Esophagus squamous epithelium (tissue), 5 donors: ENCODE data around the gene SEPTIN10. TPM values are rescaled to one million over a fixed set of nuclear protein-coding genes. Genes with fewer than 3 reads are reported as not detected.
A peak's percentile ranks its signal among the peaks of the same experiment; 100 is the strongest.
"Not testable (repeated sequence)": the region's sequence is repeated elsewhere in the genome, so short reads cannot be mapped to it uniquely, and the experiment has no call there.

ENCODE experiments used
- DNase-seq: peaks from one replicate; lab custom pipeline; 2025; lab: John Stamatoyannopoulos, UW
- H3K27ac ChIP-seq, 4 donors: fragments of 200-600 bp; sonication (generic); one replicate each; pipeline ENCODE4 v1.5.1; 2016 to 2019; ENCODE audit warnings: mild to moderate bottlenecking in 1 of 4
- H3K27me3 ChIP-seq, 4 donors: fragments of 200-600 bp; sonication (generic); 1 replicate in 3 of 4; 2 replicates in 1 of 4; pipeline versions ENCODE4 v1.5.1 to v1.6.0; 2017 to 2021; ENCODE audit warnings: antibody characterized with exemption in 1 of 4
- H3K36me3 ChIP-seq, 3 donors: fragments of 200-600 bp; sonication (generic); one replicate each; pipeline ENCODE4 v1.5.1; 2016 to 2019
- H3K4me1 ChIP-seq, 3 donors: fragments of 200-600 bp; sonication (generic); one replicate each; pipeline ENCODE4 v1.5.1; 2017 to 2019
- H3K4me3 ChIP-seq, 4 donors: fragments of 200-600 bp; sonication (generic); 1 replicate in 3 of 4; 2 replicates in 1 of 4; pipeline ENCODE4 v1.5.1; 2016 to 2019; ENCODE audit warnings: mild to moderate bottlenecking in 2 of 4, moderate library complexity in 1 of 4
- H3K9me3 ChIP-seq, 3 donors: fragments of 200-600 bp; sonication (generic); one replicate each; pipeline ENCODE4 v1.5.1; 2016 to 2019
- POLR2A ChIP-seq, 4 donors: fragments of 450-650 bp; IDR thresholded peaks; one replicate each; pipeline ENCODE4 v1.6.1; 2017; ENCODE audit warnings: antibody characterized with exemption in 4 of 4, mild to moderate bottlenecking in 4 of 4, moderate library complexity in 3 of 4
- WGBS, 2 donors: methylation state at CpG; one replicate each; pipeline ENCODE4 v1.1.5; 2018; 5-methylcytosine and 5-hydroxymethylcytosine counted together
- intact Hi-C: fragments of 100-400 bp; cut with DNase I; formaldehyde crosslinking; loops from one replicate; pipeline ENCODE4 v1.15.0; 2022
- total RNA-seq, 4 donors: library from RNA; depleted of rRNA; stranded (reverse); fragments of >200 nt; gene quantifications; one replicate each; pipeline ENCODE4 v1.1.0, GENCODE V29; 2016
- TF ChIP-seq, protein P1 (sequence below), 6 experiments: fragments of 450-650 bp in 4 of 6; fragments of 200-600 bp in 2 of 6; sonication (generic) in 2 of 6; IDR thresholded peaks; one replicate each; pipeline ENCODE4 v1.5.1; 2016 to 2019; ENCODE audit warnings: antibody characterized with exemption in 6 of 6, mild to moderate bottlenecking in 4 of 6, moderate library complexity in 4 of 6
- donor health status: DM: yes; HTN: yes; CAD: no.

Gene SEPTIN10
- total RNA-seq, 4 donors from 2014 or later, result 83.6 to 132 (median 86.4) TPM

- peaks cover 0 to 37% (median 10%) of the 10 kb centered on the region in 3 donors for H3K4me1 ChIP-seq
- no peak for TF ChIP-seq POLR2A (IDR thresholded peaks at IDR 0.05)
- TF ChIP-seq, protein P1, sequence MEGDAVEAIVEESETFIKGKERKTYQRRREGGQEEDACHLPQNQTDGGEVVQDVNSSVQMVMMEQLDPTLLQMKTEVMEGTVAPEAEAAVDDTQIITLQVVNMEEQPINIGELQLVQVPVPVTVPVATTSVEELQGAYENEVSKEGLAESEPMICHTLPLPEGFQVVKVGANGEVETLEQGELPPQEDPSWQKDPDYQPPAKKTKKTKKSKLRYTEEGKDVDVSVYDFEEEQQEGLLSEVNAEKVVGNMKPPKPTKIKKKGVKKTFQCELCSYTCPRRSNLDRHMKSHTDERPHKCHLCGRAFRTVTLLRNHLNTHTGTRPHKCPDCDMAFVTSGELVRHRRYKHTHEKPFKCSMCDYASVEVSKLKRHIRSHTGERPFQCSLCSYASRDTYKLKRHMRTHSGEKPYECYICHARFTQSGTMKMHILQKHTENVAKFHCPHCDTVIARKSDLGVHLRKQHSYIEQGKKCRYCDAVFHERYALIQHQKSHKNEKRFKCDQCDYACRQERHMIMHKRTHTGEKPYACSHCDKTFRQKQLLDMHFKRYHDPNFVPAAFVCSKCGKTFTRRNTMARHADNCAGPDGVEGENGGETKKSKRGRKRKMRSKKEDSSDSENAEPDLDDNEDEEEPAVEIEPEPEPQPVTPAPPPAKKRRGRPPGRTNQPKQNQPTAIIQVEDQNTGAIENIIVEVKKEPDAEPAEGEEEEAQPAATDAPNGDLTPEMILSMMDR (IDR thresholded peaks at IDR 0.05), result no peak
- H3K4me3 ChIP-seq, result no peak overlapping the region
- DNase-seq, result no peak
- H3K27ac ChIP-seq, result no peak overlapping the region
- 55 to 65% methylated on average over 16 of the region's 16 CpGs for WGBS, 2 donors
- H3K36me3 ChIP-seq, result peaks cover 0 to 33% (median 3%) of the 10 kb centered on the region in 3 donors
- intact Hi-C loops, result no loop called here
- H3K9me3 ChIP-seq, result no peaks in the 10 kb centered on the region
- no peaks in the 10 kb centered on the region for H3K27me3 ChIP-seq
These were observed 19.4 kb downstream of the SEPTIN10 start for GRCh38 chr2:109594246-109594885.

GRCh38 chr2:109592905-109593304 lies 20.9 kb downstream of the SEPTIN10 start:
- no peaks in the 10 kb centered on the region for H3K27me3 ChIP-seq
- H3K27ac ChIP-seq, result no peak overlapping the region
- WGBS, 2 donors, result 83 to 91% methylated on average over 3 of the region's 3 CpGs
- H3K9me3 ChIP-seq, result no peaks in the 10 kb centered on the region
- H3K4me3 ChIP-seq, result no peak overlapping the region
- intact Hi-C loops, result no loop called here
- DNase-seq, result no peak
- TF ChIP-seq, protein P1 (IDR thresholded peaks at IDR 0.05), result no peak
- TF ChIP-seq POLR2A (IDR thresholded peaks at IDR 0.05), result no peak
- peaks cover 0 to 36% (median 10%) of the 10 kb centered on the region in 3 donors for H3K4me1 ChIP-seq
- H3K36me3 ChIP-seq, result peaks cover 0 to 46% (median 3%) of the 10 kb centered on the region in 3 donors

- DNase-seq, result no peak
- Histone ChIP-seq H3K36me3 (peaks cover 0 to 51% (median 3%) of the 10 kb centered on the region in 3 donors), H3K27me3 (no peaks in the 10 kb centered on the region), H3K4me1 (peaks cover 0 to 45% (median 10%) of the 10 kb centered on the region in 3 donors), H3K9me3 (no peaks in the 10 kb centered on the region), H3K4me3 (no peak overlapping the region), H3K27ac (peak overlapping the region in 2 of 4 donors; percentile 36 to 53)
- no peak for TF ChIP-seq POLR2A (IDR thresholded peaks at IDR 0.05)
- TF ChIP-seq, protein P1 (IDR thresholded peaks at IDR 0.05), result no peak
- intact Hi-C loops, result no loop called here
These were observed 22.6 kb downstream of the SEPTIN10 start for GRCh38 chr2:109591206-109591605.

DNA sequence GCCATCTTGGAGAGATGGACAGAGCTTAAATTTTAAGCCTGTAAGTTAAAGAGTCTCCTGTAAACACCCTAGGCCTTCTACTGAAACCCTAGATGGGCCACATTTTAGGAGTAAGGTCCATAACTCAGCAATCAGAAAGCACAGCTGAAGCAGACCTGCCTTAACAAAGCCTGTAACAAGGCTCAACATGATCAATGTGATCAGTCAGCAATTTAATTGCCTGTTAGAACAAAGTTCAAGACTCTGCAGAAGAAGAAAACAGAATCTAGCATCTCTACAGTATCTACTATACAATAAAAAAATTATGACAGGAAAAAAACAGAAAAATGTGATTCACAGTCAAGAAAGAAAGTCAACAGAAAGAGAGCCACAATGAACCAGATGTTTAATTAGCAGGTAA lies 27.1 kb downstream of the SEPTIN10 start:
- Histone ChIP-seq H3K4me3 (no peak overlapping the region), H3K27ac (no peak overlapping the region), H3K9me3 (no peaks in the 10 kb centered on the region), H3K36me3 (peaks cover 0 to 77% (median 0%) of the 10 kb centered on the region in 3 donors), H3K27me3 (no peaks in the 10 kb centered on the region), H3K4me1 (peaks cover 0 to 25% (median 0%) of the 10 kb centered on the region in 3 donors)
- intact Hi-C loops, result no loop called here
- TF ChIP-seq, protein P1 (IDR thresholded peaks at IDR 0.05), result no peak
- no peak for TF ChIP-seq POLR2A (IDR thresholded peaks at IDR 0.05)
- no peak for DNase-seq

GRCh38 chr2:109582928-109583895 lies 30.6 kb downstream of the SEPTIN10 start:
- Histone ChIP-seq H3K27me3 (no peaks in the 10 kb centered on the region), H3K9me3 (no peaks in the 10 kb centered on the region), H3K27ac (no peak overlapping the region), H3K4me3 (no peak overlapping the region), H3K36me3 (peaks cover 0 to 75% (median 0%) of the 10 kb centered on the region in 3 donors), H3K4me1 (peaks cover 0 to 9% (median 0%) of the 10 kb centered on the region in 3 donors)
- 80 to 85% methylated on average over 6 of the region's 6 CpGs for WGBS, 2 donors
- DNase-seq, result no peak
- TF ChIP-seq, protein P1 (IDR thresholded peaks at IDR 0.05), result peak in 1 of 6 experiments; percentile 15
- no peak for TF ChIP-seq POLR2A (IDR thresholded peaks at IDR 0.05)
- intact Hi-C loops, result no loop called here

GRCh38 chr2:109577630-109578029 lies 36.1 kb downstream of the SEPTIN10 start:
- WGBS, 2 donors, result 90% methylated on average over 7 of the region's 7 CpGs
- intact Hi-C loops, H3K27me3 ChIP-seq, DNase-seq, H3K4me1 ChIP-seq, H3K4me3 ChIP-seq, H3K27ac ChIP-seq, H3K9me3 ChIP-seq: not testable (repeated sequence)
- peaks cover 0 to 90% (median 0%) of the 10 kb centered on the region in 3 donors for H3K36me3 ChIP-seq
